ENCODE data around the gene LPA. TPM values are rescaled to one million over a fixed set of nuclear protein-coding genes. Genes with fewer than 3 reads are reported as not detected.
"Not testable (repeated sequence)": the region's sequence is repeated elsewhere in the genome, so short reads cannot be mapped to it uniquely, and the experiment has no call there.

LPA gene
- total RNA-seq, 1 donor from 2014 or later = 3.2 TPM

DNA sequence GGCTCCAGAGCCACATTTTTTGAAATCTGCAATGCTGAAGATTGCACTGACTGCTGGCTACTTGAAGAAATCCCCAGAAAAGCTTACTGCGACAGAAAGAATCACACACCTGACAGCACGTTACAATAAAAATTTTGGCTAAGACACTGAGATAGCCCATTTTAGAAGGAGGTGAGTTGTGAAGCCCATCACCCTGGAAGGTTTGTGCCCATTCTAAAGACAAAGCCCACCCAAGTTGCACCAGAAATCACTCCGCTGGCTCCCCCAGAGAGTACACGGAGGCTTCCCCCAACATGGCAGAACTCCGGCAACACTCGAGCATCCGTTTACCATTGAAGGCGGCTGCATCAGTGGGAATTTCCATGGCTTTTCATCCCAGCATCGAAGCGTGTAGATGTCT is 29.4 kb downstream of the LPA start:
- H3K27me3 Mint-ChIP-seq = no peaks in the 10 kb centered on the region
- H3K27ac Mint-ChIP-seq = no peak overlapping the region
- TF ChIP-seq, protein P1, sequence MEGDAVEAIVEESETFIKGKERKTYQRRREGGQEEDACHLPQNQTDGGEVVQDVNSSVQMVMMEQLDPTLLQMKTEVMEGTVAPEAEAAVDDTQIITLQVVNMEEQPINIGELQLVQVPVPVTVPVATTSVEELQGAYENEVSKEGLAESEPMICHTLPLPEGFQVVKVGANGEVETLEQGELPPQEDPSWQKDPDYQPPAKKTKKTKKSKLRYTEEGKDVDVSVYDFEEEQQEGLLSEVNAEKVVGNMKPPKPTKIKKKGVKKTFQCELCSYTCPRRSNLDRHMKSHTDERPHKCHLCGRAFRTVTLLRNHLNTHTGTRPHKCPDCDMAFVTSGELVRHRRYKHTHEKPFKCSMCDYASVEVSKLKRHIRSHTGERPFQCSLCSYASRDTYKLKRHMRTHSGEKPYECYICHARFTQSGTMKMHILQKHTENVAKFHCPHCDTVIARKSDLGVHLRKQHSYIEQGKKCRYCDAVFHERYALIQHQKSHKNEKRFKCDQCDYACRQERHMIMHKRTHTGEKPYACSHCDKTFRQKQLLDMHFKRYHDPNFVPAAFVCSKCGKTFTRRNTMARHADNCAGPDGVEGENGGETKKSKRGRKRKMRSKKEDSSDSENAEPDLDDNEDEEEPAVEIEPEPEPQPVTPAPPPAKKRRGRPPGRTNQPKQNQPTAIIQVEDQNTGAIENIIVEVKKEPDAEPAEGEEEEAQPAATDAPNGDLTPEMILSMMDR (IDR thresholded peaks at IDR 0.05; ENCODE audit: unreplicated experiment) = no peak
- no peak for DNase-seq (ENCODE audit: low spot score, unreplicated experiment)
- no peaks in the 10 kb centered on the region for H3K9me3 Mint-ChIP-seq (ENCODE audit: low read depth)
- no peak overlapping the region for H3K4me3 Mint-ChIP-seq (ENCODE audit: low read depth)
- H3K36me3 Mint-ChIP-seq (ENCODE audit: insufficient read depth) = no peaks in the 10 kb centered on the region
- H3K4me1 Mint-ChIP-seq (ENCODE audit: low read depth) = no peaks in the 10 kb centered on the region

DNA sequence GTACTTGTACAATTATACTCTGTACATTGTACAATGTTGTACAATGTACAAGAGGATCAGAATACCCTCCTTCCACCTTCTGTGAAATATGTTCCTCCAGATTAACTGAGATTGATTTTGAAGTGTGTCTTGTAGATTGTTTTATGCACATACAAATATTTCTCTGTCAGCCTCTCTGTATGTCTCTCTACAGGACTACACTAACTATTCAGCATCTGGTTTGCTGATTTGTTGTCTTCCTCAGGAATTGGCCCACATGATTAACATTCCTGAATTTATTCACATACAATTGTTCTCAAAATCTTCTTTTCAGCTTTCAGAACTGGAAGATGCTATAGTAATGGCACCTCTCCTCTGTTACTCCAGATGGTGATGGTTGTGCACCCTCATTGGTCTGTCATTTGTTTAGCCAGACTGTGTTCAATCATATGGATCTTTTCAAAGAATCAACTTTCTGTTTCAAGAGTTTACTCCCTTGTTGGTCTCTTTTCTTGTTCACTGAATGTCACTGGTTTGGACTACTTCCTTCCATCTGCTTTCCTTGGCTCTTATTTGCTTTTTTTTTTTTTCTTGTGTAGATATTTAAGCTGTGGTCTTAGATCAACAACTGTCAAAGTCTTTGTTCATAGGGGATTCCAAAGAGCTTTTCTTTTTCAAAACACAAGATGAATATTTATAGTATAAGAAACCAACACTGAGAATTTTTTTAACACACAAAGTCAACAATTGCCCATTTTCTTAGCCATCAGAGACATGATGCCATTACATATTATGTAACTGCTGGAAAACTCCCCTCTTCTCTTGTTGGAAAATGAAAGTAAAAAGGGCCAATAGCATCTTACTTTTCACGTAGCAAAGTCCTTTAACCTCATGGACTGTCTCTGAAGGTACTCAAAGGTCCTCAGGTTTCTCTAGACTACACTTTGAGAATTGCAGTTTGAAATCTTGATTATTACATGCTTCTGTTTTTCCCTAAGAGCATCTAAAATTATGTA is 67.9 kb downstream of the LPA start:
- no peaks in the 10 kb centered on the region for H3K27me3 Mint-ChIP-seq
- H3K4me1 Mint-ChIP-seq (ENCODE audit: low read depth) = no peaks in the 10 kb centered on the region
- TF ChIP-seq, protein P1 (IDR thresholded peaks at IDR 0.05; ENCODE audit: unreplicated experiment) = no peak

DNA sequence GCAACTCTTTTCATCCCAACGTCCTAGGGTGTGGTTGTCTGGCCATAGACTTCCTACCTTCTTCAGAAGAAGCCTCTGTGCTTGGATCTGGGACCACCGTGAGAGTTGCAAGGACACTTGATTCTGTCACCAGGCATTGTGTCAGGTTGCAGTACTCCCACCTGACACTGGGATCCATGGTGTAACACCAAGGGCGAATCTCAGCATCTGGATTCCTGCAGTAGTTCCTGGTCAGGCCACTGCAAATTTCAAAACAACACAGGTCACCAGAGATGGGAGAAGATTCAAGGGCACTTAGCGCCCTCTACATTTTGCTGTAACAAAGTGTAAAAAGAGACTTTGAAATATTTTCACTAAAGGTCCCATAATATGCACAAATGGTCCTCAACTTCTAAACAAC is 68.8 kb downstream of the LPA start:
- not testable (repeated sequence) for H3K27ac Mint-ChIP-seq; DNase-seq (ENCODE audit: low spot score, unreplicated experiment); H3K4me1 Mint-ChIP-seq (ENCODE audit: low read depth); H3K4me3 Mint-ChIP-seq (ENCODE audit: low read depth); H3K27me3 Mint-ChIP-seq
- peaks cover 10% of the 10 kb centered on the region for H3K36me3 Mint-ChIP-seq (ENCODE audit: insufficient read depth)
- H3K9me3 Mint-ChIP-seq (ENCODE audit: low read depth) = peaks cover 42% of the 10 kb centered on the region

More for the DNA sequence above, 67.9 kb downstream of the LPA start:
- no peak overlapping the region for H3K4me3 Mint-ChIP-seq (ENCODE audit: low read depth)
- peaks cover 40% of the 10 kb centered on the region for H3K9me3 Mint-ChIP-seq (ENCODE audit: low read depth)
- peaks cover 10% of the 10 kb centered on the region for H3K36me3 Mint-ChIP-seq (ENCODE audit: insufficient read depth)
- no peak overlapping the region for H3K27ac Mint-ChIP-seq
- no peak for DNase-seq (ENCODE audit: low spot score, unreplicated experiment)

DNA sequence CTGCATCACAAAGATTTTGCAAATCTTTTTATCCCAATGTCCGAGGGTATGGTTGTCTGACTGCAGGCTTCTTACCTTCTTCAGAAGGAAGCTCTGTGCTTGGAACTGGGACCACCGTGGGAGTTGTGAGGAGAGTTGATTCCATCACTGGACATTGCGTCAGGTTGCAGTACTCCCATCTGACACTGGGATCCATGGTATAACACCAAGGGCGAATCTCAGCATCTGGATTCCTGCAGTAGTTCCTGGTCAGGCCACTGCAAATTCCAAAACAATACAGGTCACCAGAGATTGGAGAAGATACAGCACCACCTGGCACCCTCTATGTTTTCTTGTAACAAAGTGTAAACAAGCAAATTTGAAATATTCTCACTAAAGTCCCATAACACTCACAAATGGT is 77.7 kb downstream of the LPA start:
- DNase-seq (ENCODE audit: low spot score, unreplicated experiment) = no peak
- Mint-ChIP-seq H3K9me3 (ENCODE audit: low read depth) (peaks cover 52% of the 10 kb centered on the region), H3K27ac (no peak overlapping the region), H3K36me3 (ENCODE audit: insufficient read depth) (peaks cover 8% of the 10 kb centered on the region), H3K4me1 (ENCODE audit: low read depth) (no peaks in the 10 kb centered on the region), H3K27me3 (no peaks in the 10 kb centered on the region), H3K4me3 (ENCODE audit: low read depth) (no peak overlapping the region)
- TF ChIP-seq, protein P1 (IDR thresholded peaks at IDR 0.05; ENCODE audit: unreplicated experiment) = no peak

DNA sequence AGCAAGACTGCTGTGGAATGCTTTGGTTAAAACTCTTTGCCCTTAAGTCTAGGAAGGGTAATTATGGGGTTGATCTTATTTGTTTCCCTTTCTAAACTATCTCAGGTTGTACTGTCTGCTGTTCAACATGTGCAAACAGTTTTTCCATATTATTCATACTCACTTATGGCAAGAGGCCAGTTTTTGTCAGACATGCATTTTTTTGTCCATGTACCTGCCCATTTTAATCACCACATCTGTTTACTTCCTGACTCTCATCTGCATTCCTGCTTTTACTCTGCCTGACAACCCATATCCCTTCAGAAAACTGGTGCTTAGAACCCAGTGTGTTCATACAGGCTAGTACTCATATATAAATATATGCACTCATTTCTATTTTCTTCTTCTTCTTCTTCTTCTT is 80.3 kb downstream of the LPA start:
- Mint-ChIP-seq H3K27me3 (no peaks in the 10 kb centered on the region), H3K4me1 (ENCODE audit: low read depth) (no peaks in the 10 kb centered on the region), H3K4me3 (ENCODE audit: low read depth) (no peak overlapping the region), H3K9me3 (ENCODE audit: low read depth) (peaks cover 53% of the 10 kb centered on the region), H3K27ac (no peak overlapping the region), H3K36me3 (ENCODE audit: insufficient read depth) (peaks cover 7% of the 10 kb centered on the region)
- DNase-seq (ENCODE audit: low spot score, unreplicated experiment) = no peak
- TF ChIP-seq, protein P1 (IDR thresholded peaks at IDR 0.05; ENCODE audit: unreplicated experiment) = no peak

Measured in progenitor cell of endocrine pancreas (in vitro differentiated cells).